Endothelial cell of umbilical vein (primary cell): Measurements from ENCODE around the gene SERPINA3. TPM values are rescaled to one million over a fixed set of nuclear protein-coding genes. Genes with fewer than 3 reads are reported as not detected.

Experiments used
- BruUV-seq: library from RNA; stranded (reverse); fragments of 400-500 nt; replicated peaks from 2 replicates; lab custom pipeline; 2021; lab: Mats Ljungman, UMichigan
- CTCF ChIA-PET: fragments of 300-600, 350-600 bp; sonication (Branson Sonifier 250); formaldehyde crosslinking; loops from one replicate; lab custom pipeline; 2021; ENCODE audit warnings: antibody characterized with exemption, inconsistent platforms; lab: Charles Lee
- POLR2A ChIA-PET: fragments of 300-600, 350-600 bp; sonication (Branson Sonifier 250); formaldehyde crosslinking; loops from one replicate; lab custom pipeline; 2021; ENCODE audit warnings: antibody characterized with exemption, inconsistent platforms; lab: Charles Lee
- DNase-seq: peaks from one replicate; pipeline ENCODE4 v3.0.0-alpha.2; 2011; ENCODE audit warnings: low read depth, low spot score
- FAIRE-seq: peaks from 2 replicates; lab custom pipeline; 2011; peaks lifted over from hg19 to GRCh38; lab: Jason Lieb, UNC
- H2AFZ ChIP-seq: 2 replicates; pipeline ENCODE4 v1.6.0; 2012; ENCODE audit warnings: low read depth, low read length, control low read depth, inconsistent platforms
- H3K27ac ChIP-seq: 2 replicates; pipeline ENCODE4 v1.5.1; 2011; ENCODE audit warnings: low read depth, mild to moderate bottlenecking, control low read depth, low read length, moderate library complexity; ENCODE audit not compliant: insufficient read depth
- H3K27me3 ChIP-seq, 2 experiments: 2 replicates each; pipeline versions ENCODE4 v1.6.0 to v1.6.1; 2011; ENCODE audit warnings: low read length in 2 of 2, mixed read lengths in 1 of 2; ENCODE audit not compliant: control insufficient read depth in 2 of 2, insufficient read depth in 2 of 2
- H3K36me3 ChIP-seq, 2 experiments: 2 replicates in 1 of 2; 3 replicates in 1 of 2; pipeline ENCODE4 v1.5.1; 2011; ENCODE audit warnings: low read length in 2 of 2, mild to moderate bottlenecking in 1 of 2, moderate library complexity in 1 of 2; ENCODE audit not compliant: control insufficient read depth in 2 of 2, insufficient read depth in 2 of 2; ENCODE audit errors: extremely low read depth in 1 of 2
- H3K4me1 ChIP-seq: 3 replicates; pipeline ENCODE4 v1.5.1; 2011; ENCODE audit warnings: mild to moderate bottlenecking, low read length; ENCODE audit not compliant: control insufficient read depth, insufficient read depth; ENCODE audit errors: extremely low read depth
- H3K4me2 ChIP-seq: 2 replicates; pipeline ENCODE4 v1.6.1; 2011; ENCODE audit warnings: low read length, control low read depth, mixed read lengths; ENCODE audit not compliant: insufficient read depth
- H3K4me3 ChIP-seq, 3 experiments: fragments of 200-600 bp in 1 of 3; sonication (generic), shearing (Covaris generic) in 1 of 3; replicated peaks in 1 of 3; 2 replicates each; pipeline ENCODE4 v1.5.1; 2011 to 2016; ENCODE audit warnings: control low read depth in 3 of 3, low read length in 3 of 3, mild to moderate bottlenecking in 2 of 3, inconsistent platforms in 1 of 3, low read depth in 1 of 3, moderate library complexity in 1 of 3; ENCODE audit not compliant: insufficient read depth in 1 of 3
- H3K79me2 ChIP-seq: 2 replicates; pipeline ENCODE4 v1.6.0; 2012; ENCODE audit warnings: low read length, inconsistent platforms; ENCODE audit not compliant: control insufficient read depth, insufficient read depth
- H3K9ac ChIP-seq: replicated peaks from 2 replicates; pipeline ENCODE3; 2011; ENCODE audit warnings: low read length, control low read depth; ENCODE audit not compliant: insufficient read depth; ENCODE audit errors: extremely low read depth
- H3K9me1 ChIP-seq: replicated peaks from 3 replicates; pipeline ENCODE4 v1.6.0; 2011; ENCODE audit warnings: mild to moderate bottlenecking, low read length; ENCODE audit not compliant: control insufficient read depth, insufficient read depth; ENCODE audit errors: extremely low read depth
- H3K9me3 ChIP-seq: replicated peaks from 2 replicates; pipeline ENCODE4 v1.5.1; 2012; ENCODE audit warnings: low read length, inconsistent platforms; ENCODE audit not compliant: control insufficient read depth, insufficient read depth
- H4K20me1 ChIP-seq: replicated peaks from 2 replicates; pipeline ENCODE3; 2011; ENCODE audit warnings: mild to moderate bottlenecking, low read length; ENCODE audit not compliant: control insufficient read depth, insufficient read depth; ENCODE audit errors: extremely low read depth
- CTCF ChIP-seq, 2 donors: IDR thresholded peaks; 1 replicate in 1 of 2; 2 replicates in 1 of 2; pipeline ENCODE4 v1.5.1; 2011; ENCODE audit warnings: low read length in 2 of 2, mild to moderate bottlenecking in 2 of 2, moderate library complexity in 2 of 2, control low read depth in 1 of 2, inconsistent platforms in 1 of 2, low read depth in 1 of 2; ENCODE audit not compliant: insufficient read depth in 1 of 2; ENCODE audit errors: extremely low read depth in 1 of 2
- EZH2 ChIP-seq: IDR thresholded peaks from 2 replicates; pipeline ENCODE4 v1.6.1; 2012; ENCODE audit warnings: borderline replicate concordance, low read depth, mild to moderate bottlenecking, moderate library complexity, low read length, inconsistent platforms; ENCODE audit not compliant: severe bottlenecking
- FOS ChIP-seq: IDR thresholded peaks from 2 replicates; pipeline ENCODE4 v1.6.1; 2011; ENCODE audit warnings: mild to moderate bottlenecking, low read length, moderate library complexity, borderline replicate concordance; ENCODE audit not compliant: insufficient read depth
- GATA2 ChIP-seq: IDR thresholded peaks from 2 replicates; pipeline ENCODE4 v1.7.0; 2011; ENCODE audit warnings: low read depth, mild to moderate bottlenecking, moderate library complexity, mixed read lengths, low read length; ENCODE audit not compliant: insufficient read length, insufficient read depth
- JUN ChIP-seq: IDR thresholded peaks from 2 replicates; pipeline ENCODE4 v1.6.1; 2011; ENCODE audit warnings: borderline replicate concordance, low read depth; ENCODE audit not compliant: insufficient read length, insufficient read depth
- MAX ChIP-seq: IDR thresholded peaks from 2 replicates; pipeline ENCODE4 v1.6.1; 2011; ENCODE audit not compliant: insufficient read depth, insufficient read length
- MYC ChIP-seq: IDR thresholded peaks from one replicate; pipeline ENCODE4 v1.6.1; 2011; ENCODE audit warnings: mild to moderate bottlenecking, low read depth, low read length
- POLR2A ChIP-seq: IDR thresholded peaks from 2 replicates; pipeline ENCODE4 v1.6.1; 2012; ENCODE audit warnings: low read depth, mild to moderate bottlenecking, control low read depth, low read length
- POLR2AphosphoS5 ChIP-seq: IDR thresholded peaks from 2 replicates; pipeline ENCODE4 v1.6.1; 2012; ENCODE audit warnings: low read depth, mild to moderate bottlenecking, control low read depth, low read length, moderate library complexity; ENCODE audit not compliant: insufficient read depth
- dilution Hi-C: fragments of 300-500 bp; cut with MboI; formaldehyde crosslinking; loops from one replicate; pipeline ENCODE4 v1.15.0; 2019; ENCODE audit warnings: low sequenced_read_pairs; ENCODE audit not compliant: extremely low pct_ligation_motif_present
- intact Hi-C: fragments of 100-400 bp; cut with micrococcal nuclease; formaldehyde crosslinking; loops from one replicate; pipeline ENCODE4 v1.10.0; 2022
- polyA plus RNA-seq, 4 experiments: library from polyadenylated mRNA; depleted of rRNA in 3 of 4; stranded (reverse) in 3 of 4; unstranded in 1 of 4; fragments of >200 nt; gene quantifications; 2 replicates each; pipeline versions ENCODE4 v1.2.1 to v1.2.3, GENCODE V29; 2011 to 2012; ENCODE audit warnings: missing spikeins in 1 of 4
- total RNA-seq: library from RNA; stranded (reverse); gene quantifications from 2 replicates; pipeline ENCODE4 v1.2.3, GENCODE V29; 2021

SERPINA3 gene
- total and polyA plus RNA-seq, 2 donors (not counting 3 experiments of a cell fraction or from before 2014, with no cell fraction given): not detected

GRCh38 chr14:94654071-94654861, 42.1 kb downstream of the SERPINA3 start:
- TF ChIP-seq CTCF (IDR thresholded peaks at IDR 0.05; ENCODE audit: extremely low read depth in 1 of 2, insufficient read depth in 1 of 2, low read depth in 1 of 2, low read length in 2 of 2) (no peak), EZH2 (no peak), POLR2AphosphoS5 (no peak), GATA2 (no peak), FOS (no peak), JUN (no peak), MAX (no peak), MYC (no peak), POLR2A (no peak)
- ChIA-PET POLR2A (no interaction called here), CTCF (no interaction called here)
- H3K4me2 ChIP-seq: no peak overlapping the region
- no peak overlapping the region for H3K9ac ChIP-seq
- no peaks in the 10 kb centered on the region for H4K20me1 ChIP-seq
- no peak overlapping the region for H2AFZ ChIP-seq
- H3K36me3 ChIP-seq: no peaks in the 10 kb centered on the region
- no peaks in the 10 kb centered on the region for H3K27me3 ChIP-seq
- no TSS peak for BruUV-seq
- intact Hi-C loops (no loop called here), dilution Hi-C loops (no loop called here)
- no peaks in the 10 kb centered on the region for H3K9me1 ChIP-seq
- FAIRE-seq (no peak), DNase-seq (no peak)
- no peaks in the 10 kb centered on the region for H3K9me3 ChIP-seq
- H3K79me2 ChIP-seq: no peaks in the 10 kb centered on the region
- H3K4me1 ChIP-seq: no peaks in the 10 kb centered on the region
- no peak overlapping the region for H3K27ac ChIP-seq
- no peak overlapping the region for H3K4me3 ChIP-seq
